Umbilical cord (tissue), 2 donors: Measurements from ENCODE around the gene CACNA1E. TPM values are rescaled to one million over a fixed set of nuclear protein-coding genes. Genes with fewer than 3 reads are reported as not detected.

Experiments
- DNase-seq: peaks from one replicate; pipeline ENCODE4 v3.0.0-alpha.2; 2015; ENCODE audit warnings: low spot score
- total RNA-seq: library from RNA; depleted of rRNA; stranded (reverse); fragments of >200 nt; gene quantifications from one replicate; pipeline ENCODE4 v1.2.3, GENCODE V29; 2014; ENCODE audit warnings: low replicate concordance; ENCODE audit not compliant: insufficient read depth

Gene CACNA1E
- total RNA-seq, 1 donor from 2014 or later = 2.2 TPM

GRCh38 chr1:181632492-181632891 lies 149.2 kb downstream of the CACNA1E start:
- DNase-seq = no peak

- DNase-seq = no peak
Observed at GRCh38 chr1:181632960-181633359, 149.6 kb downstream of the CACNA1E start.

- no peak for DNase-seq
Observed at GRCh38 chr1:181635110-181635509, 151.8 kb downstream of the CACNA1E start.

GRCh38 chr1:181637998-181638397 lies 154.7 kb downstream of the CACNA1E start:
- DNase-seq = no peak

GRCh38 chr1:181640956-181641355 lies 157.6 kb downstream of the CACNA1E start:
- no peak for DNase-seq

GRCh38 chr1:181643631-181644030 lies 160.3 kb downstream of the CACNA1E start:
- DNase-seq = no peak

GRCh38 chr1:181645171-181645570 lies 161.9 kb downstream of the CACNA1E start:
- DNase-seq = no peak

GRCh38 chr1:181646710-181647109 lies 163.4 kb downstream of the CACNA1E start:
- no peak for DNase-seq

GRCh38 chr1:181647314-181648035 lies 164.2 kb downstream of the CACNA1E start:
- DNase-seq = no peak

GRCh38 chr1:181651276-181651675 lies 168.0 kb downstream of the CACNA1E start:
- no peak for DNase-seq

GRCh38 chr1:181655756-181656155 lies 172.4 kb downstream of the CACNA1E start:
- no peak for DNase-seq

- DNase-seq = no peak
Observed at GRCh38 chr1:181656491-181656890, 173.2 kb downstream of the CACNA1E start.

GRCh38 chr1:181658581-181658980 lies 175.3 kb downstream of the CACNA1E start:
- DNase-seq = no peak

GRCh38 chr1:181659321-181659957 lies 176.1 kb downstream of the CACNA1E start:
- DNase-seq = peak; percentile 45

- no peak for DNase-seq
Observed at GRCh38 chr1:181660621-181661020, 177.3 kb downstream of the CACNA1E start.

- DNase-seq = no peak
Observed at GRCh38 chr1:181661569-181661968, 178.3 kb downstream of the CACNA1E start.

- DNase-seq = no peak
Observed at GRCh38 chr1:181662606-181663005, 179.3 kb downstream of the CACNA1E start.

GRCh38 chr1:181664543-181664942 lies 181.2 kb downstream of the CACNA1E start:
- DNase-seq = no peak

GRCh38 chr1:181669246-181669645 lies 185.9 kb downstream of the CACNA1E start:
- no peak for DNase-seq

- DNase-seq = no peak
Observed at GRCh38 chr1:181674617-181675016, 191.3 kb downstream of the CACNA1E start.

- no peak for DNase-seq
Observed at GRCh38 chr1:181675091-181675917, 192.0 kb downstream of the CACNA1E start.

GRCh38 chr1:181675918-181676190 lies 192.5 kb downstream of the CACNA1E start:
- no peak for DNase-seq

GRCh38 chr1:181676269-181676668 lies 193.0 kb downstream of the CACNA1E start:
- peak; percentile 1 for DNase-seq
